HepG2 (cell line): ENCODE measurements around the gene NREP. TPM values are rescaled to one million over a fixed set of nuclear protein-coding genes. Genes with fewer than 3 reads are reported as not detected.

Experiments
- ATF7-NPFF ChIP-seq: sonication (generic); formaldehyde crosslinking; IDR thresholded peaks from 2 replicates; pipeline ENCODE4 v1.8.1; 2023; ENCODE audit warnings: mild to moderate bottlenecking, low read depth, missing genetic modification reagents, moderate library complexity
- FOXA1 ChIP-seq, 2 experiments: fragments of 450-650 bp in 1 of 2; sonication (generic) in 1 of 2; formaldehyde crosslinking in 1 of 2; IDR thresholded peaks; 2 replicates each; pipeline versions ENCODE4 v1.4.0 to v1.6.1; 2016 to 2020; ENCODE audit warnings: missing genetic modification reagents in 1 of 2
- GFI1 ChIP-seq: sonication (generic); formaldehyde crosslinking; IDR thresholded peaks from 2 replicates; pipeline ENCODE4 v1.5.0; 2020; ENCODE audit warnings: missing genetic modification reagents, mild to moderate bottlenecking, borderline replicate concordance
- HNF4A ChIP-seq: sonication (generic); formaldehyde crosslinking; IDR thresholded peaks from 2 replicates; pipeline ENCODE4 v1.4.0; 2020; ENCODE audit warnings: missing genetic modification reagents
- ISL2 ChIP-seq: sonication (generic); formaldehyde crosslinking; IDR thresholded peaks from 2 replicates; pipeline ENCODE4 v1.5.0; 2020; ENCODE audit warnings: missing genetic modification reagents
- SIX4 ChIP-seq: sonication (generic); formaldehyde crosslinking; IDR thresholded peaks from 2 replicates; pipeline ENCODE4 v1.4.0; 2020; ENCODE audit warnings: missing genetic modification reagents
- TEAD3 ChIP-seq: optimal IDR thresholded peaks from 2 replicates; pipeline ENCODE3; 2016; ENCODE audit warnings: borderline replicate concordance
- ZNF253 ChIP-seq: sonication (generic); formaldehyde crosslinking; IDR thresholded peaks from 2 replicates; pipeline ENCODE4 v1.8.0; 2022; ENCODE audit warnings: mild to moderate bottlenecking, missing genetic modification reagents, borderline replicate concordance
- polyA plus RNA-seq, 8 experiments: library from polyadenylated mRNA; depleted of rRNA in 3 of 8; stranded (reverse) in 7 of 8; unstranded in 1 of 8; fragments of >200 nt; fragmentation: Illumina TruSeq in 4 of 8; extraction: Trizol in 4 of 8; gene quantifications; 2 replicates each; pipeline versions ENCODE4 v1.2.1 to v1.2.3, GENCODE V29; 2011 to 2016; ENCODE audit warnings: low read depth in 4 of 8, missing spikeins in 1 of 8, mixed read lengths in 1 of 8; ENCODE audit not compliant: insufficient read depth in 1 of 8
- total RNA-seq, 5 experiments: library from RNA; depleted of rRNA; stranded (reverse); fragments of >200 nt; fragmentation: Illumina TruSeq; extraction: Trizol; gene quantifications; 2 replicates each; pipeline ENCODE4 v1.2.3, GENCODE V29; 2016; ENCODE audit warnings: low read depth in 1 of 5
- TF ChIP-seq, protein P1 (sequence below): sonication (generic); formaldehyde crosslinking; IDR thresholded peaks from 2 replicates; pipeline ENCODE4 v1.4.0; 2020; ENCODE audit warnings: mild to moderate bottlenecking, missing genetic modification reagents, borderline replicate concordance

Gene NREP
- total and polyA plus RNA-seq, 2 of the 13 experiments (the other 11 are each of a cell fraction or from before 2014, with no cell fraction given): 40.5 to 102 TPM

DNA sequence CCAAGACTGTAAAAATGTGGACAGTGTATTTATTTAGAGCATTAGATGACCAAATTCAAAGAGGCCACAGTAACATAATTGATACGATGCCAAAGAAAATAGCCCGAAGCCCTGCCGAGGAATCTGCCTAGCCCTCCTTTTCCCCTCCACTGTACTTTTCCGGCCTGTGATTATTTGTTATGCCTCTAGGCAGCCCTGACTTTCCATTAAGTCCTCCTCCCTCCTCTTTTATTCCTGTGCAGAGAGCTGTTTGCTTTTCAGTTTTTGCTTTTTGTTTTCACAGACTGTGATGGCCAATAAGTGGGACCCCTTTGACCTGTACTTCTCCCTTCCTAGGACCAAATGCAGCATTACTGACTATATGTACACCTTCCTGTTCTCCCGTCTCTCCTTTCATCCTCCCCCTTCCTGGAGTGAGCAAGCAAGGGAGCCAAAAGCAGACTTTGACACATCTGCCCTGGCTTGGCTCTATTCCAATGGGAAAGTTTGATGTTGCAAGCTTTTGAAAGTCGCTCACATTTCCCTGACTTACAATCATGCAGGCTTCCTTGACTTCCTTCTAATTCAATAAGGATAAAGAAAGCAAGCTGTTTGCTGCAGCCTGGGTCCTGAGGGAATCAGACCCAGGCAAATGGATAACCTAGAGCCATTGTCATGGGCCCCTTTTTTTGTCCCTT, 76.1 kb downstream of the NREP start (continued):
- TF ChIP-seq, protein P1, sequence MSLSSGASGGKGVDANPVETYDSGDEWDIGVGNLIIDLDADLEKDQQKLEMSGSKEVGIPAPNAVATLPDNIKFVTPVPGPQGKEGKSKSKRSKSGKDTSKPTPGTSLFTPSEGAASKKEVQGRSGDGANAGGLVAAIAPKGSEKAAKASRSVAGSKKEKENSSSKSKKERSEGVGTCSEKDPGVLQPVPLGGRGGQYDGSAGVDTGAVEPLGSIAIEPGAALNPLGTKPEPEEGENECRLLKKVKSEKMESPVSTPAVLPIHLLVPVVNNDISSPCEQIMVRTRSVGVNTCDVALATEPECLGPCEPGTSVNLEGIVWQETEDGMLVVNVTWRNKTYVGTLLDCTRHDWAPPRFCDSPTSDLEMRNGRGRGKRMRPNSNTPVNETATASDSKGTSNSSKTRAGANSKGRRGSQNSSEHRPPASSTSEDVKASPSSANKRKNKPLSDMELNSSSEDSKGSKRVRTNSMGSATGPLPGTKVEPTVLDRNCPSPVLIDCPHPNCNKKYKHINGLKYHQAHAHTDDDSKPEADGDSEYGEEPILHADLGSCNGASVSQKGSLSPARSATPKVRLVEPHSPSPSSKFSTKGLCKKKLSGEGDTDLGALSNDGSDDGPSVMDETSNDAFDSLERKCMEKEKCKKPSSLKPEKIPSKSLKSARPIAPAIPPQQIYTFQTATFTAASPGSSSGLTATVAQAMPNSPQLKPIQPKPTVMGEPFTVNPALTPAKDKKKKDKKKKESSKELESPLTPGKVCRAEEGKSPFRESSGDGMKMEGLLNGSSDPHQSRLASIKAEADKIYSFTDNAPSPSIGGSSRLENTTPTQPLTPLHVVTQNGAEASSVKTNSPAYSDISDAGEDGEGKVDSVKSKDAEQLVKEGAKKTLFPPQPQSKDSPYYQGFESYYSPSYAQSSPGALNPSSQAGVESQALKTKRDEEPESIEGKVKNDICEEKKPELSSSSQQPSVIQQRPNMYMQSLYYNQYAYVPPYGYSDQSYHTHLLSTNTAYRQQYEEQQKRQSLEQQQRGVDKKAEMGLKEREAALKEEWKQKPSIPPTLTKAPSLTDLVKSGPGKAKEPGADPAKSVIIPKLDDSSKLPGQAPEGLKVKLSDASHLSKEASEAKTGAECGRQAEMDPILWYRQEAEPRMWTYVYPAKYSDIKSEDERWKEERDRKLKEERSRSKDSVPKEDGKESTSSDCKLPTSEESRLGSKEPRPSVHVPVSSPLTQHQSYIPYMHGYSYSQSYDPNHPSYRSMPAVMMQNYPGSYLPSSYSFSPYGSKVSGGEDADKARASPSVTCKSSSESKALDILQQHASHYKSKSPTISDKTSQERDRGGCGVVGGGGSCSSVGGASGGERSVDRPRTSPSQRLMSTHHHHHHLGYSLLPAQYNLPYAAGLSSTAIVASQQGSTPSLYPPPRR: peak; percentile 80
- peak; percentile 35 for TF ChIP-seq TEAD3 (CRISPR knock-in tag)
- peak; percentile 38; the same call in 1 of the 2 replicates for TF ChIP-seq SIX4 (CRISPR knock-in tag)
- 0 out of 2 replicates have a peak, but pooled peaks have one; percentile 53 for TF ChIP-seq GFI1 (CRISPR knock-in tag)
- TF ChIP-seq ISL2 (CRISPR knock-in tag): 0 out of 2 replicates have a peak, but pooled peaks have one; percentile 33
- peak; percentile 75 for TF ChIP-seq HNF4A
- no peak for TF ChIP-seq FOXA1 (IDR thresholded peaks at IDR 0.05)
- peak; percentile 35 for TF ChIP-seq FOXA1 (CRISPR knock-in tag; IDR thresholded peaks at IDR 0.05)
- TF ChIP-seq ZNF253 (CRISPR knock-in tag): no peak
- TF ChIP-seq ATF7-NPFF (CRISPR knock-in tag): no peak
